AG04450 (cell line): ENCODE results near the gene COL27A1. TPM values are rescaled to one million over a fixed set of nuclear protein-coding genes. Genes with fewer than 3 reads are reported as not detected.
"Not testable (repeated sequence)": the region's sequence is repeated elsewhere in the genome, so short reads cannot be mapped to it uniquely, and the experiment has no call there.

Experiments
- CTCF ChIA-PET: fragments of 300-600, 350-600 bp; formaldehyde crosslinking; extraction: SDS; loops from one replicate; lab custom pipeline; 2022; ENCODE audit warnings: antibody characterized with exemption, inconsistent platforms; lab: Charles Lee
- POLR2A ChIA-PET: fragments of 350-600 bp; formaldehyde crosslinking; extraction: SDS; loops from one replicate; lab custom pipeline; 2021; ENCODE audit warnings: antibody characterized with exemption, inconsistent platforms; lab: Yijun Ruan, JAX
- DNase-seq: peaks from one replicate; pipeline ENCODE4 v3.0.0-alpha.2; 2011; ENCODE audit warnings: low read depth, low spot score
- H3K27ac ChIP-seq: one replicate; pipeline ENCODE4 v1.5.1; 2012; ENCODE audit warnings: low read depth, low read length, control low read depth
- H3K27me3 ChIP-seq: one replicate; pipeline ENCODE4 v1.6.0; 2012; ENCODE audit warnings: low read length; ENCODE audit not compliant: control insufficient read depth, insufficient read depth
- H3K4me3 ChIP-seq: 2 replicates; pipeline ENCODE4 v1.5.1; 2011; ENCODE audit warnings: mild to moderate bottlenecking, low read depth, low read length, control low read depth
- H3K9me3 ChIP-seq: 2 replicates; pipeline ENCODE4 v1.5.1; 2012; ENCODE audit warnings: low read length; ENCODE audit not compliant: control insufficient read depth, insufficient read depth
- polyA plus RNA-seq: library from polyadenylated mRNA; depleted of rRNA; stranded (reverse); fragments of >200 nt; gene quantifications from 2 replicates; pipeline ENCODE4 v1.2.3, GENCODE V29; 2011
- TF ChIP-seq, protein P1 (sequence below): IDR thresholded peaks from 2 replicates; pipeline ENCODE4 v1.5.1; 2011; ENCODE audit warnings: low read depth, low read length, control low read depth, inconsistent platforms

The COL27A1 gene
- polyA plus RNA-seq, 1 experiment = 8.5 TPM

DNA sequence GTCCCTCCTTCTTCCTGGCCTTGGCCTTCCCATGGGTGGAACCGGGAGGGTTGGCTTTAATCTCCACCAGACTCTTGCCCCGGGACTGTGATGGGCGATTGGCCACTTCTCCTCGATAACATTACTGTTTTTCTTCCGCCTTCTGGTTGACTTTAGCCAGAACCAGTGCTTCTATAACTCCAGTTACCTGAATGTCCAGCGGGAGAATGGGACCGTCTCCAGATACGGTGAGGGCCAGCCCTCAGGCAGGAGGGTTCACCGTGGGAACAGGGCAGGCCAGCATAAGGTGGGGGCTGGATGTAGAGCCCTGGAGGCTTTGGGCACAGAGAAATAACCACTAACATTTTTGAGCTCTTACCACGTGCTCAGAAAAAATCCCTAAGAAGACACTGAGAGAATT, 175.3 kb downstream of the COL27A1 start:
- CTCF ChIA-PET = no interaction called here
- Histone ChIP-seq H3K9me3 (no peaks in the 10 kb centered on the region), H3K27me3 (no peaks in the 10 kb centered on the region), H3K27ac (no peak overlapping the region), H3K4me3 (no peak overlapping the region)
- DNase-seq = no peak
- POLR2A ChIA-PET = no interaction called here
- TF ChIP-seq, protein P1, sequence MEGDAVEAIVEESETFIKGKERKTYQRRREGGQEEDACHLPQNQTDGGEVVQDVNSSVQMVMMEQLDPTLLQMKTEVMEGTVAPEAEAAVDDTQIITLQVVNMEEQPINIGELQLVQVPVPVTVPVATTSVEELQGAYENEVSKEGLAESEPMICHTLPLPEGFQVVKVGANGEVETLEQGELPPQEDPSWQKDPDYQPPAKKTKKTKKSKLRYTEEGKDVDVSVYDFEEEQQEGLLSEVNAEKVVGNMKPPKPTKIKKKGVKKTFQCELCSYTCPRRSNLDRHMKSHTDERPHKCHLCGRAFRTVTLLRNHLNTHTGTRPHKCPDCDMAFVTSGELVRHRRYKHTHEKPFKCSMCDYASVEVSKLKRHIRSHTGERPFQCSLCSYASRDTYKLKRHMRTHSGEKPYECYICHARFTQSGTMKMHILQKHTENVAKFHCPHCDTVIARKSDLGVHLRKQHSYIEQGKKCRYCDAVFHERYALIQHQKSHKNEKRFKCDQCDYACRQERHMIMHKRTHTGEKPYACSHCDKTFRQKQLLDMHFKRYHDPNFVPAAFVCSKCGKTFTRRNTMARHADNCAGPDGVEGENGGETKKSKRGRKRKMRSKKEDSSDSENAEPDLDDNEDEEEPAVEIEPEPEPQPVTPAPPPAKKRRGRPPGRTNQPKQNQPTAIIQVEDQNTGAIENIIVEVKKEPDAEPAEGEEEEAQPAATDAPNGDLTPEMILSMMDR = no peak

DNA sequence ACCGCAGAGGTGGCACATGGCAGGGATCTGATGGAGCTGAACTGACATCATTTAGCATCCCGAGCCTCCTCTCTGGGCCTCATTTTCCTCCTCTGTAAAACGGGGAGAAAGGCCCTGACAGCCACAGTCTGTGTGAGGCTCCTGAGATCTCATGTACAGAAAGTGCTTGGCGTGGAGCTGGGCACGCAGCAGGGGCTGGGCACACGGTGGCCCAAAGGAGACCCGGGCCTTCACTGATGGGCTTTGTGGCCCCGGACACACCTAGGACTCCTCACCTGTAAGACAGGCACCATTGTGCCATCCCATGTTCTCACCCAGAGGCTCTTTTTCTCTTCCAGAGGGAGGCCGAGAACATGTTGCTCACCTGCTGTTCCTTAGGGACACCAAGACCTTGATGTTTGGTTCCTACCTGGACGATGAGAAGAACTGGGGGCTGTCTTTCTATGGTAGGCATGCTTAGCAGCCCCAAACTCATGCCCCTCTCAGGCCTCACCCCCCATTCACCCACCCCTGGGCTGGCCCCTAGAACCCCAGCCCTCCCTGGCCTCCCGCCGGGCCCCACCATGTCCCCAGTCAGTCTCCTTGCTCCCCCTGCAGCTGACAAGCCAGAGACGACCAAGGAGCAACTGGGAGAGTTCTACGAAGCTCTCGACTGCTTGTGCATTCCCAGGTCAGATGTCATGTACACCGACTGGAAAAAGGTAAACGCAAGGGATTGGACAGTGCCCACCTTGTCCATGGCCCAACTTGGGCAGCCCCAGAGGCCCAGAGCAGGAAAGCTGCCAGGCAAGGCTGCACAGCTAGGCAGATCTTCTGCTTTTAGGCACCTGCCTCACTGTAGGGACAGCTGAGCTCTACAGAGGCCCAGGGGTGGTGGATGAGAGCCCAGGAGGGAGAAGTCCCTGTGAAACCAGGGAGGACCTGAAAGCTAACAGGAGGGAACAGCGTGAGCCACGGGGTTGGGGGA, 176.2 kb downstream of the COL27A1 start:
- H3K27ac ChIP-seq, POLR2A ChIA-PET, CTCF ChIA-PET, H3K9me3 ChIP-seq, H3K27me3 ChIP-seq, H3K4me3 ChIP-seq, DNase-seq: not testable (repeated sequence)

DNA sequence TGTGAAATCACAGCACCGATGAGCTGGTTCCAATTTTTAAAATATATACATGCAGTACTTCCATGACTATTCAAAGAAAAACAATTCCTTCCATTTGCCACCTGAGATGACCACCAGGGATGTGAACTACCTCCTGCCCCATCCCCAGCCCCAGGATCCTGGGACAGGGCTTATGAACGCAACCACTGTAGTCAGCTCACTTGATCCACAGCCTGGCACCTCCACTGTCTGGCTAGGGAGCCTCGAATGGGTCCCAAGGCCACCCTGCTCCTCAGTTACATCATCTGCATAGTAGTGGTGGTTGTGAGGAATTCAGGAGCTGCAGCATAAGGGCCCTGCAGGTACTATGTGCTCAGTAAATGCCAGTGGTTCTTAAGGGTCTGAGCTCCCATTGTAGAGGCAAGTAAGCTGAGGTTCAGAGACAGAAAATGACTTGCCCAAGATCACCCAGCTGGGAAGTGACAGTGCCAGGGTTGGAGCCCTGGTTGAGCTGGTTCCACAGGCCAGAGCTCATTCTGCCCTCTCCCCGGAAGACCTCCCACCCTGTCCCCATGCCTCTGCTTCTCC, 177.2 kb downstream of the COL27A1 start:
- H3K4me3 ChIP-seq, H3K27me3 ChIP-seq, H3K9me3 ChIP-seq, DNase-seq, POLR2A ChIA-PET, H3K27ac ChIP-seq, CTCF ChIA-PET: not testable (repeated sequence)

DNA sequence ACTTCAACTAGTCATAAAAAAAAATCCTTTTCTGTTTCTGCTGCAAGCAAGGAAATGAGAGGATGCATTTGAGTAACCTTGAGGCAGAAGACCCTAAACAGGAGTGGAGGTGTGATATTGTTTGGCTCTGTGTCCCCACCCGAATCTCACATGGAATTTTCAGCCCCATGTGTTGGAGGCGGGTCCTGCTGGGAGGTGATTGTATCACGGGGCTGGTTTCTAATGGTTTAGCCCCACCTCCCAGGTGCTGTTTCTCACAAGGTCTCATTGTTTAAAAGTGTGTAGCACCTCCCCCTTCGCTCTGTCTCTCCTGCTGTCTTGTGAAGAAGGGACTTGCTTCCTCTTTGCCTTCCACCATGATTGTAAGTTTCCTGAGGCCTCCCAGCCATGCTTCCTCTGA, 178.4 kb downstream of the COL27A1 start:
- H3K27me3 ChIP-seq, H3K27ac ChIP-seq, DNase-seq, H3K9me3 ChIP-seq, POLR2A ChIA-PET, H3K4me3 ChIP-seq, CTCF ChIA-PET: not testable (repeated sequence)

DNA sequence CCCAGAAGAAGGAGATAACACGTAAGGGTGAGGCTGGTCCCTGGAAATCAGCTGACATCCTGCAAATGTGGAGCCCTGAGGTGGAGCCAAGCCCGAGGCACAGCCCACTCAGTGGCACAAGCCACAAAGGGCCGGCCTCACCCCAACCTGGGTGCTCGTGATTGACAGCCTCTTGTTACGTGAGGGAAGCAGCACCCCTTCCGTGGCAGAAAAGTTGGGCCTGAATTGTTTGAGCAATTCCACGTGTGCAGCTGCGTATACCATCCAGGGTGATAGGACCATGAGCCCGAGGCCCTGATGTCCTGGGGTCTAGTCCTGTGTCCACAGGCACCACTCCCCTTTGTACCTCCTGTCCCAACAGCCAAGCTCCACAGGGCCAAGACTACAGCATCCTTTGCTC, 179.2 kb downstream of the COL27A1 start:
- no peak for DNase-seq
- Histone ChIP-seq H3K27ac (no peak overlapping the region), H3K9me3 (no peaks in the 10 kb centered on the region; the same call in 1 of the 2 replicates), H3K4me3 (no peak overlapping the region), H3K27me3 (no peaks in the 10 kb centered on the region)
- TF ChIP-seq, protein P1 = no peak
- ChIA-PET POLR2A (no interaction called here), CTCF (no interaction called here)

DNA sequence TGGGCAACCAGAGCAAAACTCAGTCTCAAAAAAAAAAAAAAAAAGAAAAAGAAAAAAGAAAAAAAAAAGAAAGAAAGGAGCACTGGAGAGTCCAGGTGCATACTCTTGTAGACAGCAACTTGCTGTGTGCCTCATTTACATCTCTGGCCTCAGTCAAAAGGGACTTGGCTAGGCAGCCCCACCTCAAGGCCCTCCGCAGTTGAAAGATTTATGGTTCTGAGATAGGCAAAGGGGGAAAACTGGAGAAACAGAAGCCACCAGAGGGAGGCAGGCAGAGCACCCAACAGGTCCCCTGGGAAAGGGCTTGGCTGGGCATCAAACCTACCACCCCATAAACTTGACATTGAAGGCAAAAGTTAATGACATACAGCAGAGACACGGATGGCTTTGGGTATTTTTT, 180.4 kb downstream of the COL27A1 start:
- ChIA-PET CTCF (no interaction called here), POLR2A (no interaction called here)
- Histone ChIP-seq H3K27me3 (no peaks in the 10 kb centered on the region), H3K9me3 (no peaks in the 10 kb centered on the region; the same call in 1 of the 2 replicates), H3K27ac (no peak overlapping the region), H3K4me3 (no peak overlapping the region)
- no peak for DNase-seq
- TF ChIP-seq, protein P1 = no peak
